Inferior parietal cortex (tissue), 1 donor: ENCODE data around the gene DYSF.

Experiments used
- DNase-seq: peaks from one replicate; pipeline ENCODE4 v3.0.0-alpha.2; 2016; ENCODE audit errors: extremely low spot score

DYSF gene

DNA sequence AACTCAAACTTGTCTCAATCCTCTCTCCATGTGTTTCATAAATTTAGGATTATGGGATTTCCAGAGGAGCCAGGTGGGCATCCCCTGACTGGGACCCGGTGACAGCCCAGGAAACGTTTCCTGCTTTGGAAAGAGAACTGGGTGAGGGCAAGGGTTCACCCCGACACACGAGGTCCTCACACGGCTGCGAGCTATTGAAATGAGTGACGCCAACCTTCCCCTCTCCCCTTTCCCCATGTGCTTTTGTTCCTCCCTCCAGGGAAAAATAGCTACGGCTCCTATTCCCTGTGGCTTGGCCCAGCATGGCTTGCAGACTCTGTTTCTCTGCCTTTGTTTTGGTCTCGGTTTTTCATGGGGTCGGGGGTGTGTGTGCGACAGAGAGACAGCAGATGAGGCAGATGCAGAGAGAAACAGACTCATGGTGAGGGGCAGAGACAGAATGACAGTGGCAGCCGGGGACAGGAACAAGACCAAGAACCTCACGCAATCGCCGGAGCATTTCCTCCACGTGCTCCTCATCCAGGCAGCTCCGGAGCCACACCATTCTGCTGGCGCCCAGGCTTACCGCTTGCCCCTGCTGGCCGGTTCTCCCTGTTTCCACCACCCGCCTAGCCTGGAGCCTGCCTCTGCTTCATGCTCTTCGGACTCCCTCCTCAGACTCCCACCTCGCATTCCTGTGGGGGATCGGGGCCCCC is 238.5 kb downstream of the DYSF start:
- no peak for DNase-seq

DNA sequence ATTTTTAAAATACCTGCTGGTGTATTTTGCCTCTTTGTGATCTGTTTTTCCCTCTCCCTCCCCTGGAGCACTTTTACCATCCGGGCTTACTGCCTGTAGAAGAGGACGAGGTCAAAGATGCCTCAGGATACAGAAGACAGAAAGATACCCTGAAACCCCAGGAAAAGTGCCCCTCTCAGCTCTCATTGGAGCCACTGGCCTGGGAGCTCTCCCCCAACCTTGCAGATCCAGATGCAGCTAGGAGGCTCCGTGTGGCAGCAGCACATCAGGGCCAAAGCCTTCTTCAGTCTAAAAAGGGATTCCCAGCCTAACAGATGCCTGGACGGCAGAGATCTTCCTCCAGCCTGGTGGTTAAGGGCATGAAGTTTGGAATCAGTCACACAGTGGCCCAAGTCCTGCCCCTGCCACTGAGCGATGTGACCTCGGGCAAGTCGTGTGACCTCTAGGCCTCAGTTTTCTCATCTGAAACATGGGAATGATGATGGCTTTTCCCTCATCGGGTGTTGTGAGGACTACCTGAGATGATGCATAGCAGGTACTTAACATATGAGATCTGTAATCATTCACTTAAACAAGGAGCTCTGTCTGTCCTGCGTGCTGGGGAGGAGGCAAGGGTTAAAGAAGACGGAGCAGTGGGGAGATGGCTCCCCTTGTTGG is 239.4 kb downstream of the DYSF start:
- DNase-seq = no peak

DNA sequence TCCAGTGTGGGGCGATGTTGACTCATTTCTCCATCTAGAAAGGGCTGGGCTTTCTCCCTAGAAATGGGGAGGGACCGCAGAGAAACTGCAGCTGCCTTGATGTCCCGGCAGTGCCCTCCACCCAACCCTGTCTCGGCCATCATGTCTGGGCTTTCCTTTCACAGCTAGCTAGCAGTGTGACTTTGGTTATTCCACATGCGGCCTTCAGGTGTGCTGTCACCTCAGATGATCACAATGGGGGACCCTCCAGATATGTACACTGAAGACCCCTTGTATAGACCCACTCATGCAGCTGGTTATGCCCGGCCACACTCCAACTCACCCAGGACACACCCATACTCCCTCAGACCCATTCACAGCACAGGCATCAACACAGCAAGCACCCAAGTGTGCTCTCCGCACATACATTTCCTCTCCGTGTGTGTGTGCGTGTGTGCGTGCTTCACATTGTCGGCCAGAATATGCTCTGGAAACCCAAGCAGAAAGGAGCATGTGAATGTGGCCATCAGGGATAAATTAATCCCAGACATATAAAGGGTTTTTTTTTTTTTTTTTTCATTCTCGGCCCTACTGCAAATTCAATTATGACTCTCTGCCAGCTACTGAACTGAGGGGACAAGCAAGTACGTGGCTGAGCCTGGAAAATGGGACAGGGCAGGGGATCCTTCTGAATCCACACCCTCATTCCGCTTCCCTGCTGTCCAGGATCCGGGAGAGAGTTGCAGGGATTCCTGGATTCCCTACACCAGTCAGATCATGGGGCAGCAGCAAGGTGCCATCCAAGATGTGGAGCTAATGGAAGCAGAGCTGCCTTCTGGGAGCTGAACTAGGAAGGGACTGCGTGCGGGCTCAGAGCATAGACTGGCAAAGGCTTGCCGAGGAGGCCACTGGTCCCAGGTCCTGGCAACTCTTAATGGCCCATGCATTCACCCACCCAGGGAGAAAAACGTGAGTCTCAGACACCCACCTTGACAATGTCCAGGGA is 240.2 kb downstream of the DYSF start:
- DNase-seq = no peak

DNA sequence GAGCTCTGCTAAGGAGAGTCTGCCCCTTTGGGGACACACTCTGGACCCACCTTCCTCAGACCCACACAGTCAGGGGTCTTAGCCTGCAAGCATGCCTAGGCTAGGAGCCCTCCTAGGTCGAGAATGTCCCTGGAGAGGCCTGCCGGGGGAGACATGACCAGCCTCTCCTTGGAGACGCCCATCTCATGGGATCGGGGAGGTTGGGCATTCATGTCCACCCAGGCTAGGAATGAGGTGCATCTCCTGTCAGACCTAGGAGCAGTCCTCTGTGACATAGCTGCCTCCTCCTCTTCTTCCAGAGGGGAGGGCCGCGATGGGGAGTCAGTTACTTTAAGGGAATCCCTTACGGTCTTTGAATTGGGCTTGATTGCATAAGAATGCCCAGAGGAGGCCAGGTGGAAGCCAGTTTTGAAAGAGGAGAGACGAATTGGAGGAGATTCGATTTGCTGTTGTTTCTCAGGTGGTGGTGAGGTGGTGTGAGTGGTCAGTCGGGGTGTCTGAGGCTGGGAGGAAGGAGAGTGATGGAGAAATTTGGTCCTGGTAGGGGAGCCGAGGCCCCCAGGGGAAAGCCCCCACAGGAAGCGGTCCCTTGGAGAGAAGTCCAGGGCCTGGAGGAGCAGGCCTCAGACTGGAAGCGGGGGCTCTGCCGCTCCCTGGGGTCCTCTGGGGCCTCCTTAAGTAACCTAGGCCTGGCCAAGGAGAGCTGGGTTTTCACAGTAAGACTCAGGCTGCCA is 241.3 kb downstream of the DYSF start:
- DNase-seq = no peak

DNA sequence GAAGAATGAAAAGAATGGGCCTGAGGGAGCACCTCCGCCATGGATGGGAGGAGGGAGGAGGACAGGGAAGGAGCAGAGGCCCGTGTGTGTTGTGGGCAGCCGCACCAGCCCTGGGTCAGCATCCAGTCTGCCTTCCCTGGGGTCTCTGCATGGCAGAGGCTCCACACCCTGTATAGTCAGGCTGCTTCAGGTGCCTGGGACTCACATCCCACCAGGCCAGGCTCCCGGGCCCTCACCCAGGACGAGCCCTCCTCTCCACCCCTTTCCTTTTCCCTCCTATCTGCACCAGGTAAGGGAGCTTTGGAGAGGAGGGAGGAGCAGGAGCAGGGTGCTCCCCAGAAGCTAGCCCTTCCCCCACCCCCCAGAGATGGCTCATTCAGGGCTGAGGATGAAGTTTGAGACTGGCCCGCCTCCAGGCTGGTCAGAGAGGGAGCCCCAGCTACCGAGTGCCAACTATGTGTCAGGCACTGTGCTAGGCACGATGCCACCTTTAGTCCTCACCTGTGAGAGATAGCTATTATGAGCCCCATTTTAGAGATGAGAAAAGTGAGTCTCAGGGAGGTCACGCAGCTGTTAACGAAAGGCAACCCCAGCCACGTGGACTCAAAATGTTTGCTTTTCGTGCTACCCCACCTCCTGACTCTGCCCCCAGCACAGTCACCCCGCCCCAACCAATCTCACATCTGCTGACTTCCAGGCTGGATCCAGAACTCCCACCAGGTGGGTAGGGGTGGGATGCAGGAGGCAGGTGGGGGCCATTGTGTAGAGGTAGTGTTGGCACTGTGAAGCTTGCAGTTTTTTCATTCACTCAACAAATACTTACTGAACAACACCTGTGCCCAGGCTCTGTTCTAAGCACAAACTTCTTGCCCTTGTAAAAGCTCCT is 242.1 kb downstream of the DYSF start:
- DNase-seq = no peak

DNA sequence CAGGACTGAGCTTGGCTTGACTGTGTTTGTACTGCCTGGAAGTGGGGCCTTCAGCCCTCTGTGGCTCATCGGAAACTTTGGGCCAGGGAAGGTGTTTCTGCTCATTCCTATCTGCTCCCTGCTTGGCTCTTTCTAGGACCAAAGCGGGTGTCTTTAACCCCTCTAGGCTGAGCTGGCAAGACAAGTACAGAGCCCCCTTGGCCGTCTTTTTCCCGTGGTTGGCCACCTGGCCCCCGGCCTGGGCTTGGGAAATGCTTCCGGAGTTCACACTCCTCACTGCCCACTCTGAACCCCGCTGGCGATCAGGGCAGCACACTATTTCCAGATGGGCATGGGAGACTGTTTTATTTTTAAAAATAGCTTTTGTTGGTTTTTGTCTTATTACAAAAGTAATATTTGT is 243.0 kb downstream of the DYSF start:
- DNase-seq = no peak

DNA sequence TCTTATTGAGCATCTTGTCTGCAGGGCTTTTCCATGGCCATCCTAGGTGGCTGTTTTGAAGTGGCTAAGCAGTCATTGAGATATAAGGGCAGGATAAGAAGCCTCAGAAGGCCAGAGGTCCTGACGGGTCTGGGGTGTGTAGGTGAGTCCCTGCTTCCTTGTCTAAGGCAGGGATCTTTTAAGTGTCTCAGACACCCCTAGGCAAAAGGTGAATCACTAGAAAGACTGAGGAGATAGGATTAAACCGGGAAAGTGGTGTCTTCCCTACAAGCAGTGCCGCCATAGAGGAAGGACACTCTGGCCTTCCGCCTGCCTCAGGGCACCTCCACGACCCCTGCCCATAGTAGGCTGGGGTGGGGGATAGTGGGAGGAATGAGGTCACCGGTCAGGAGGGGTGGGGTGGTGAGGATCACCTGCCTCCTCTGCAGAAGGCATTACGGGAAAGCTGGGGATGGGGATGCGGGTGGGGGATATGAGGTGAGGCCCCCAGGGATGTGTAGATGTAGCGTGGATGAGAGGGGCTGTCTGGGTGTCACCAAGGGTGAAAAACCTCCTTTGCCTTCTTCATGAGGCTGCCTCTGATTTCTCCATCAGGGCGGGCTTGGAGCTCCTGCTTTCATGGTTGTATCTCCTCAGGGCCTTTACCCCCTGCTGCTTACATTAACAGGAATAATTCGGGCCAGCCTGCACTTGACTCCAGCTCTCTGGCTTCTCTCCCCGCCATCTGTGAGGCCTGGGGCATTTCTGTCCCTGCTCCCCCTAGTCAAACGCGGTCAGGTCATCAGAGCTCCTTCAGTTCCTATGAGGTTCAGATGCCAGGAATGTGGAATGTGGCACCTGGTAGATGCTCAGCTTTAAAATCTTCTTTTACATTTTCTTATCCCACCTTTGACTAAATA is 244.0 kb downstream of the DYSF start:
- no peak for DNase-seq

DNA sequence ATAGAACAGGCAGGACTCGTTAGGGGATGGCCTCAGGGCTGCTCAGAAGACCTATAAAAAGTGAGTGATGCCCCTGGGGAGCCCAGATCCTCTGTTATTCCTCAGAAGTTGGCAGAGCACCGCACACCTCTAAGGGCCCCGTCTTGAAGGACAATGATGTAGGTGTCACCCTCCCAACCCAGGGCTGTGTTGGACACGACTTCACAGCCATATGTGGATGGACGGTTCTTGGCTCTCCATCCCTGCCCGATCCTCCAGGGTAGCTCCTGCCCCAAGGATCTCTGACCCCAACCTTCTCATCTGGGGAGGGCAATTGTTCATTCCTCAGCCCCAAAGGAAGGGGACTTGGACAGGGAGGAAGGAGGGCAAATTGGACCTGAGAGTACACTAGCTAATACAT is 246.1 kb downstream of the DYSF start:
- no peak for DNase-seq

DNA sequence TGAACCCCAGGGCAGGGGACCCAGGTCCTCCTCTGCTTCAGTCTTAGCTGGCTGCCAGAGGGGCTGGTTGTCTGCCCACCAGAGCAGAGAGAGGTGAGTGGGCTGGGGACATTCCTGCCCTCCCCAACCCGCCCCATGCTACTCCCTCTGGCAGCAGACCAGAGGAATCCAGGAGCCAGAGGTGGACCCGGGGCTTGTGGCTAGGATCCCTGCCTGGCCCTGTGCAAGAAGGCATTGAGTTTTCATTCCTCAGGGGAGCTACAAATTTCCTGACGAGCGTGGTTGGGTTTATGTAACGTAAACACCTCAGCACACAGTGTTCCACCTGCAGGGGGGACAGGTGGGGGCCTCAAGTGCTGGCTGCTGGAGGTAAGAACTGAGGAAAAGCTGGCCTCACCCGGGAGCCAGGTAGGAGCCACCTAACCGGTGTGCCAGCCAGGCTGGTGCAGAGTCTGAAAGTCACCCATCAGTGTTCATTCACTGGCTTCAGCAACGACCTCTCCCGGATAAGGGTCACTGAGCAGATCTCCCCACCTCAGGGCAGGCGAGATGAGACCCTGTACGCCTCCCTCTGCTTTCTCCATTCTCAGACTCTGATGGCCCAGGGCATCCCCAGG is 246.8 kb downstream of the DYSF start:
- DNase-seq = no peak

DNA sequence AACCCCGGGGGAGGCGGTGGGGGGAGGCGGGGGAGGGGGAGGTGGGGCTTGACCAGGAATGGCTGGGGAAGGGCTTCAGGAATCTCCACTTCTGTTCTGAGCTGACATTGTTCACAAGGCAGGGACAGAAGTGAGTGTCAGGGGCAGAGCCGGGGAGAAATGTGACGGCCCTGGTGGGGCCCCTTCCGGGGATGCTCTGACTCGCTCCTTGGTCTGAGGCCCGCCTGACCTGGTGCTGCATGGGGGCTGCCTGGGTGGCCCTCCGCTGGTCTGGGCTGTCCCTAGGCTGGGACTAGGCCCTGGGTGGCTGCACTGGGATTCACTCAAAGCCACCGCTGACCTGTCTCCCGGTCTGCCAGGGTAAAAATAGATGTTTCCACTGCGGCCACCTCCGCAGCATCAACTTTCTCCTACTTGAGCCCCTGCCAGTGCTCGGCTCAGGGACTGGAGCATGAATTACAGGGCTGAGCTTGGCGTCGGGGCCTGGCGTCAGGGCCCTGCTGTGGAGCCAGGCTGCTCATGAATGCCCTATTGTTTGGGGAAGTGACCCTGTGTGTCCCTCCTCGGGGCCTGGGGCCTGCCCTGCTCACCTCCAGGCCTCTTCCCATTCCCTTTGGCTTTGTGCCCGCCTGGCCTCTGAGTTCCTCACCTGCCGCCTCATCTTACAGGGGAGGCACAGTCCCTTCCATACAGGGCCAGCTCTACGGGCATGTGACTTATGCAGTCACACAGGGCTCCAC is 247.5 kb downstream of the DYSF start:
- peak; percentile 56 for DNase-seq

DNA sequence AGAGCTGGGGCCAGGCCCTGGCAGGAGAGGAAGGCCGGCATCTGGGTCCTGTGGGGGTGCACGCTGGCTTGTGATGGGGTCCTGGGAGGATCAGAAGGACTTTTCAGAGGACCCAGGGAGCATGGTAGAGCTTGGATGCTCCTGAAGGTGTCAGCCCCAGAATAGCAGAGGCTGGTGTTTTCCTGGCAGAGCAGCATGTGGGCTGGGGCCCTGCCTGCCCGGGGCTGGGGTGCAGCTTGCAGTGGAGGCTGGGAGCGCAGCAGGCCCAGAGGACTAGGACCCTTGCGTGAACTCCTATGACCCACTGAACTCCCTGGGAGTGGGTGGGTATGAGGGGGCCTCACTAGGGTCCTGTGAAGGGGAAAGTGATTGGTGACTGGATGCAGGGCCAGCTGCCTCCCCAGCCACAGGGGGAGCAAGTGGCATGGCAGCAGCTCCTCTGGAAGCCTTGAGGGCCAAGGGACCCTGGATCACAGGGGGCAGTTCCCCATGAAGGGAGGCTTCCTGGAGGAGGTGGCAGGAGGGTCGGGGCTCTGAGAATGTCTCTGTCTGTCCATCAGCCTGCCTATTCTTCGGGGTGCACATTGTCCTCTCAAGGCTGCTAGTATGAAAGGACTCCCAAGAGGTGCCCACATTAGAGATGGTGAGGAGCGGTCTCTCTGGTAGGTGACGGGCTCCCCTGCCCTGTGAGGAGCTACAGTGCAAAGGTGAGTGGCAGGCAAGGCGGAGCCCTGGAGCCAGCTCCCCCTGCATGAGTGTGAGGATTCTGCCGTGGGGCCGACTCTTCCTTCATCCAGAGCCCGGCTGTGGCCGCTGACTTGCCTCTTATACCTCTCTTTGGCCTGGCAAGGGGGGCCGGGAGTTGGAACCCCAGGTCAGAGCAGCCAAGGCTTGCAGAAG is 249.0 kb downstream of the DYSF start:
- DNase-seq = no peak

DNA sequence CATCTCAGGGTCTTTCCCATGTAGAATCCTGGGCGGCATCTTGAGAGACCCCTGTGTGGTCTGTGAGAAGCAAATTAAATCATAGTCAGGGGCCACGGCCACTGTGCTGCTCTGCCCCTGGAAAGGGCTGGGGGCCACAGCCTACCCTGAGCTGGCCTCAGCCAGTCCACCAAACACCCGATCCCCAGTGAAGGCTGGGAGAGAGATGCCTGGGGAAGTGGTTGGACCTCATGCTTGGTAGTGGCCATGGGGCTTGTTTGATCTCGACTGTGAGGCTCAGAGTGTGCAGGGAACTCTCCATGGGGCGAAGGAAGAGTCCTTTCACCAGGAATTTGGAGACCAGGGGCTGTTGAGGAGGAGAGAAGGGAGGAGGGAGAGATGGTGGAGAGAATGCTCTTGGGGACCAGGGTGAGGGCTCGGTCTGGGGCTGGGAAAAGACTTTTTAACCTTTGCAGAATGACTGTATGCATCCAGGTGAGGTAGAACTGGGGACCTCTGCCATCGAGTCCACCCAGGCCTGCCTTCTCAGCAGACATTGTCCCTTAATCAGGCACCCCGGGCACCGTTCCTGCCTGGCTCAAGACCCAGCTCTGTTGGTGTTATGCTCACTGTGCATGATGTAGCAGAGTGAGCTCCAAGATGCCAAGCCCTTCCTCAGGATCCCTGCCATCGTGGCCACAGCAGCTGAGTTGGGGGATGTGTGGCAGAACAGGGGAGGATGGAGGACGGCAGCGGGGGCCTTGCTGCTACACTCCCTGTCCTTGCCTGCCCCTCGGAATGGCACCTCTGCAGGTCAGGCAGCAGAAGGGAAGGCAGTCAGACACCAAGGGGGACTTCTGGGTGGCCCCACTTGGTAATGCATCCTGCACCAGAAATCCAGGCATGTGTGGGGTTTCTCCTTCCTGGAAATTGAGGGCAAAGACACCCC is 249.9 kb downstream of the DYSF start:
- no peak for DNase-seq

DNA sequence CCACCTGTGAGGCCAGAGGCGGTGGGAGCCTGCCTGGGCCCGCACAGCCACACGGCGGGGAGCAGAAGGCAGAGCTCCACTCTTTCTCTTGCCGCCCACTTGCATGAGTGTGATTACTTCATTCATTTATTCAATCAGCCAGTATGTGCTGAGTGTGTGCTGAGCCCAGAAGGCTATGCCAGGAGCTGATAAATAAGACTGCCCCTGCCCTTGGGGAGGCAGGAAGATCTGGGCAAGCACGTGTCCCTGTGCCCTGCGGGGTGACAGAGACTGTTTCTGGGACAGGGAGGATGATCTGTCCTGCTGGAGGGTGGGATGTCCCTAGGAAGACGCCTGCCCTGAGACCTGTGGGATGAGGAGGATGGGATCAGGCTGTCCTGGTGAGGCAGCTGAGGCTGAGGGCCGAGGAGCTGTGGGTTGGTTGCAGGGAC is 250.8 kb downstream of the DYSF start:
- DNase-seq = no peak

DNA sequence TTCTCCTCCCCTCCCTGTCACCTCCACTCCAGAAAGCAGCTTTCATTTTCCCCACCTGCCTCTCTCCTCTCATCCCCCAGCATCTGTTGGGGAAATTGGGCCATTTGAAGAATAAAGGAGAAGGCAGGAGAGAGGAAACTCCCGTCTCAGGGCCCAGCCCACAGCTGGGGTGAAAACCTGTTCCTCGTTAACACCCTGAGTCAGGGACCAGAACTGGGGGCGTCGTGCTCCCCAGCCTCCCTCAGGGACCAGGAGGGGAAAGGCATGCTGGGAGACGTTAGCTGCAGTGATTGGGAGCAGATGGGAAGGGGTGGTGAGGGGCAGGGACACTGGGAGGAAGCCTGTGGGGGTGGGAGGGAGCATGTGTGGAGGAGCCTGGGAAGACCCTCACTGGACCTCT is 251.3 kb downstream of the DYSF start:
- no peak for DNase-seq

DNA sequence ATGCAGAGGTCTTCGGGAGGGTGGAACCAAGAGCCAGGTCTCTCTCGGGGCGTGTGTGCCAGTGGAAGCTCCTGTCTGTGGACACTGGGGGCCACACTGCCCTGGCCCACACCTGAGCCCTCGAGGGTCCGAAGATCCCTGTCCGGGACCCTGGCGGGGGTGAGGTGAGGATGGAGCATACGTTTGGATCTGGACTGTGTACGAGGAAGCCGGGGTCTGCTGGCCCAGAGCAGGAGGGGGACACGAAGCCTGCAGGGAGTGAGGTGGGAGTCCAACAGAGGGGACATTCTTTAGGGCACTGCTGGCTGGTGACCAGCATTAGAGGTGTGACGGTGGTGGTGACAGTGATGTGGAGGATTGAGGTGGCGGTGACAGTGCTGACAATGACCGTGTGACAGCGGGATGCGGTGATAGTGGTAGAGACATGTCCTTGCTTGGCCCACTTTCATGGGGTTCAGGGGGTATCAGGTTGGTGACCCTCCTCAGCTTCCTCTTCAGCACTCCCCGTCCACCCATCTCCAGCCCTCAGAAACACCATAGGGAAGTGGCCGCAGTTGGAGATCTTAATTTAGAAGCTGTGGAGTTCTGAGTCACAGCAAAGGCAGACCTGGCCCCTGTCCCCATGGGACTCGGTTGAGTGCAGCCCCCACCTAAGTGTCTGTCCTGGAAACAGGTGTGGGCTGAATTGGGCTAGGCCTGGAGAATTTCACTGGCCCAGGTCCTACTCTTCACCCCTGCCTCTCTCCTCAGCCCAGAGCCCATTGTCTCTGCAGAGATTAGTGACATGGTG is 252.0 kb downstream of the DYSF start:
- DNase-seq = no peak

DNA sequence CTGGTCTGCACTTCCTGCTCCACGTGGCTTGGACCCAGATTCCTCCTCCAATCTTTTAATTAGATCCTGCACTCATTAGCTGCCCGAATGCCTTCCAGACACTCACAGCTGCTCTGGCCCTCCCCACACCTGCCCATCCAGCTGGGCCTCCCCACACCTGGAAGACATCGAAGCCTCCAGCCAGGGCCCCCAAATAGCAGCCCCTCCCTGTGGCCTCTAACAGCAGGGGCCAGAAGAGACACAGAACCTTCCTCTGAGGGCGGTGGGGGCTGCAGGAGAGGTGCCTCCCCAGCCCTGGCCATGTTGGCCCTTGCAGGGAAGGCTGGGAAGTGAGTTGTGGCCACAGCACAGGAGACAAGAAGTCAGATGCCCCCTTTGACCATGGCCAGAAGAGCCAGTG is 252.8 kb downstream of the DYSF start:
- no peak for DNase-seq
